Forelimb muscle (tissue), 1 donor: Measurements from ENCODE around the gene HMGB3. TPM values are rescaled to one million over a fixed set of nuclear protein-coding genes. Genes with fewer than 3 reads are reported as not detected.
"Not testable (repeated sequence)": the region's sequence is repeated elsewhere in the genome, so short reads cannot be mapped to it uniquely, and the experiment has no call there.

ENCODE experiments used
- DNase-seq: peaks from one replicate; pipeline ENCODE4 v3.0.0-alpha.2; 2013; ENCODE audit warnings: low read depth
- polyA plus RNA-seq: library from polyadenylated mRNA; unstranded; fragments of 120-200 nt; gene quantifications from one replicate; pipeline ENCODE4 v1.2.1, GENCODE V29; 2013; ENCODE audit not compliant: insufficient read length

Gene HMGB3
- polyA plus RNA-seq = 53.7 TPM

- DNase-seq = peak; percentile 38
These were observed at the start of gene HMGB3 for GRCh38 chrX:150982788-150983520. TSS of gene HMGB3 (plus strand) at chrX:150983335. CDS start at chrX:150985600, 2,265 bp downstream.

- no peak for DNase-seq
These were observed 49.2 kb upstream of the HMGB3 start for GRCh38 chrX:150933945-150934350.

- DNase-seq = no peak
These were observed 48.7 kb upstream of the HMGB3 start for GRCh38 chrX:150934453-150934852.

- DNase-seq = no peak
These were observed 47.7 kb upstream of the HMGB3 start for GRCh38 chrX:150935467-150935866.

- no peak for DNase-seq
These were observed 46.6 kb upstream of the HMGB3 start for GRCh38 chrX:150936556-150936955.

GRCh38 chrX:150940844-150941495 lies 42.2 kb upstream of the HMGB3 start:
- no peak for DNase-seq

- DNase-seq = no peak
These were observed 41.6 kb upstream of the HMGB3 start for GRCh38 chrX:150941580-150941979.

GRCh38 chrX:150942942-150943594 lies 40.1 kb upstream of the HMGB3 start:
- DNase-seq = no peak

GRCh38 chrX:150944233-150944632 lies 38.9 kb upstream of the HMGB3 start:
- no peak for DNase-seq

GRCh38 chrX:150954951-150955350 lies 28.2 kb upstream of the HMGB3 start:
- DNase-seq = no peak

GRCh38 chrX:150955590-150955989 lies 27.5 kb upstream of the HMGB3 start:
- no peak for DNase-seq

GRCh38 chrX:150958177-150958576 lies 25.0 kb upstream of the HMGB3 start:
- peak; percentile 6 for DNase-seq

GRCh38 chrX:150959557-150959956 lies 23.6 kb upstream of the HMGB3 start:
- DNase-seq = no peak

- DNase-seq = no peak
These were observed 21.5 kb upstream of the HMGB3 start for GRCh38 chrX:150961631-150962030.

GRCh38 chrX:150964416-150964815 lies 18.7 kb upstream of the HMGB3 start:
- not testable (repeated sequence) for DNase-seq

- DNase-seq = no peak
These were observed 16.9 kb upstream of the HMGB3 start for GRCh38 chrX:150966235-150966634.

- no peak for DNase-seq
These were observed 16.4 kb upstream of the HMGB3 start for GRCh38 chrX:150966742-150967141.

- DNase-seq = no peak
These were observed 15.3 kb upstream of the HMGB3 start for GRCh38 chrX:150967786-150968185.

GRCh38 chrX:150968862-150969720 lies 14.0 kb upstream of the HMGB3 start:
- no peak for DNase-seq

- no peak for DNase-seq
These were observed 10.7 kb upstream of the HMGB3 start for GRCh38 chrX:150972450-150972849.

- DNase-seq = no peak
These were observed 7.3 kb upstream of the HMGB3 start for GRCh38 chrX:150975655-150976390.
